ENCODE measurements around the gene ZNF598.
"Not testable (repeated sequence)": the region's sequence is repeated elsewhere in the genome, so short reads cannot be mapped to it uniquely, and the experiment has no call there.

ZNF598 gene

GRCh38 chr16:1974157-1975070 is 35.2 kb downstream of the ZNF598 start:
- no peak for DNase-seq

GRCh38 chr16:1973461-1974156 is 36.0 kb downstream of the ZNF598 start:
- DNase-seq = no peak

- no peak for DNase-seq
Measured at GRCh38 chr16:1972490-1972877, 37.1 kb downstream of the ZNF598 start.

- DNase-seq = peak; percentile 97
Measured at GRCh38 chr16:1971796-1972489, 37.7 kb downstream of the ZNF598 start, which contains the start of gene TBL3. Gene TBL3, plus strand, starts transcription at chr16:1972053. Its CDS starts 112 bp downstream, at chr16:1972165.

GRCh38 chr16:1968146-1968953 is 41.3 kb downstream of the ZNF598 start:
- DNase-seq = no peak

- no peak for DNase-seq
Measured at GRCh38 chr16:1966460-1966859, 43.2 kb downstream of the ZNF598 start, which contains the start of gene RNF151. Gene RNF151, plus strand, starts transcription at chr16:1966856. Its CDS starts 26 bp downstream, at chr16:1966882.

GRCh38 chr16:1965396-1966001 is 44.1 kb downstream of the ZNF598 start:
- peak; percentile 36 for DNase-seq

GRCh38 chr16:1964506-1965395 is 44.9 kb downstream of the ZNF598 start, which contains the start of gene RPS2:
Gene RPS2, minus strand, starts transcription at chr16:1964826. Its CDS starts 201 bp downstream, at chr16:1964625.
- peak; percentile 100 for DNase-seq

- peak; percentile 52 for DNase-seq
Measured at GRCh38 chr16:1963806-1964505, 45.7 kb downstream of the ZNF598 start.

GRCh38 chr16:1962161-1963153 is 47.2 kb downstream of the ZNF598 start:
- not testable (repeated sequence) for DNase-seq

GRCh38 chr16:1961651-1962067 is 48.0 kb downstream of the ZNF598 start:
- DNase-seq = peak; percentile 41

- peak; percentile 67 for DNase-seq
Measured at GRCh38 chr16:1960665-1961630, 48.7 kb downstream of the ZNF598 start.

GRCh38 chr16:1959269-1960039 is 50.2 kb downstream of the ZNF598 start, which contains the start of gene NDUFB10:
Gene NDUFB10, plus strand, starts transcription at chr16:1959538. Its CDS starts 87 bp downstream, at chr16:1959625.
- DNase-seq = peak; percentile 92

- DNase-seq = no peak
Measured at GRCh38 chr16:1958715-1959268, 50.8 kb downstream of the ZNF598 start.

GRCh38 chr16:1958143-1958491 is 51.5 kb downstream of the ZNF598 start:
- not testable (repeated sequence) for DNase-seq
